HepG2 (cell line): Measurements from ENCODE around the gene CYLD. TPM values are rescaled to one million over a fixed set of nuclear protein-coding genes. Genes with fewer than 3 reads are reported as not detected.

Experiments used
- ATAC-seq: fragments of 200-7000 bp; cut with Tn5 transposase; 3 replicates; pipeline ENCODE4 v1.9.1; 2020; ENCODE audit warnings: mild to moderate bottlenecking, moderate library complexity
- BruUV-seq: library from RNA; stranded (reverse); fragments of 400-500 nt; replicated peaks from 2 replicates; lab custom pipeline; 2021; lab: Mats Ljungman, UMichigan
- CTCF ChIA-PET: fragments of 300-600 bp; formaldehyde crosslinking; extraction: SDS; loops from one replicate; lab custom pipeline; 2021; ENCODE audit warnings: low total read pairs, inconsistent platforms, low intra/inter-chr PET ratio; lab: Yijun Ruan, JAX
- POLR2A ChIA-PET: fragments of 350-600 bp; sonication (Branson Sonifier 250); formaldehyde crosslinking; loops from one replicate; lab custom pipeline; 2020; ENCODE audit warnings: antibody characterized with exemption, inconsistent platforms; lab: Yijun Ruan, JAX
- DNase-seq: peaks from one replicate; pipeline ENCODE4 v3.0.0-alpha.2; 2015; ENCODE audit warnings: low spot score
- FAIRE-seq: peaks from 3 replicates; lab custom pipeline; 2011; peaks lifted over from hg19 to GRCh38; lab: Jason Lieb, UNC
- H2AFZ ChIP-seq: one replicate; pipeline ENCODE4 v1.6.1; 2011; ENCODE audit warnings: low read length, inconsistent platforms
- H3K27ac ChIP-seq: fragments of 300-600 bp; 3 replicates; pipeline ENCODE4 v1.8.0; 2011; ENCODE audit warnings: mixed run types, mild to moderate bottlenecking, mixed read lengths, low read length, inconsistent platforms; ENCODE audit not compliant: insufficient read depth; ENCODE audit errors: extremely low read length
- H3K27me3 ChIP-seq, 2 experiments: fragments of 200-600 bp in 1 of 2; 2 replicates in 1 of 2; 3 replicates in 1 of 2; pipeline versions ENCODE4 v1.6.0 to v1.8.0; 2011; ENCODE audit warnings: low read length in 2 of 2, mild to moderate bottlenecking in 2 of 2, moderate library complexity in 2 of 2, inconsistent platforms in 1 of 2; ENCODE audit not compliant: insufficient read depth in 2 of 2, control insufficient read depth in 1 of 2
- H3K36me3 ChIP-seq, 2 experiments: fragments of 200-600 bp in 1 of 2; replicated peaks in 1 of 2; 2 replicates in 1 of 2; 3 replicates in 1 of 2; pipeline versions ENCODE4 v1.5.1 to v1.8.0; 2011; ENCODE audit warnings: low read length in 2 of 2, inconsistent platforms in 1 of 2; ENCODE audit not compliant: insufficient read depth in 2 of 2, control insufficient read depth in 1 of 2
- H3K4me1 ChIP-seq: 2 replicates; pipeline ENCODE4 v1.5.1; 2012; ENCODE audit warnings: low read length, inconsistent platforms; ENCODE audit not compliant: insufficient read depth
- H3K4me2 ChIP-seq: 2 replicates; pipeline ENCODE4 v1.6.0; 2011; ENCODE audit warnings: low read depth, low read length, inconsistent platforms
- H3K4me3 ChIP-seq, 3 experiments: fragments of 200-600 bp in 1 of 3; sonication (generic), shearing (Covaris generic) in 1 of 3; replicated peaks in 1 of 3; 2 replicates each; pipeline ENCODE4 v1.5.1; 2011 to 2016; ENCODE audit warnings: low read length in 3 of 3, inconsistent platforms in 2 of 3, low read depth in 2 of 3, mild to moderate bottlenecking in 2 of 3, control low read depth in 1 of 3, mixed read lengths in 1 of 3; ENCODE audit not compliant: insufficient read depth in 1 of 3
- H3K79me2 ChIP-seq: one replicate; pipeline ENCODE4 v1.6.1; 2011; ENCODE audit warnings: low read length, inconsistent platforms; ENCODE audit not compliant: insufficient read depth
- H3K9ac ChIP-seq: 2 replicates; pipeline ENCODE4 v1.6.0; 2011; ENCODE audit warnings: mild to moderate bottlenecking, low read depth, low read length, inconsistent platforms; ENCODE audit not compliant: insufficient read depth
- H3K9me3 ChIP-seq: 2 replicates; pipeline ENCODE4 v1.5.1; 2012; ENCODE audit warnings: mild to moderate bottlenecking, low read length
- H4K20me1 ChIP-seq: 2 replicates; pipeline ENCODE4 v1.6.0; 2011; ENCODE audit warnings: inconsistent platforms, mild to moderate bottlenecking, low read length, moderate library complexity; ENCODE audit not compliant: insufficient read depth
- HNF1A ChIP-seq, 2 experiments: sonication (generic) in 1 of 2; formaldehyde crosslinking in 1 of 2; IDR thresholded peaks; 2 replicates each; pipeline versions ENCODE4 v1.4.0 to v1.6.1; 2016 to 2020; ENCODE audit warnings: borderline replicate concordance in 1 of 2, low read depth in 1 of 2, mild to moderate bottlenecking in 1 of 2, missing genetic modification reagents in 1 of 2
- KDM1A ChIP-seq: IDR thresholded peaks from 2 replicates; pipeline ENCODE4 v1.6.1; 2016; ENCODE audit warnings: missing compliant biosample characterization
- NFRKB ChIP-seq: fragments of 450-650 bp; IDR thresholded peaks from 2 replicates; pipeline ENCODE4 v1.6.1; 2017
- PAWR ChIP-seq: sonication (generic); formaldehyde crosslinking; IDR thresholded peaks from 2 replicates; pipeline ENCODE4 v1.4.0; 2020; ENCODE audit warnings: missing genetic modification reagents, mild to moderate bottlenecking, borderline replicate concordance
- POLR2AphosphoS2 ChIP-seq: IDR thresholded peaks from 2 replicates; pipeline ENCODE4 v1.6.1; 2011; ENCODE audit warnings: low read depth, low read length, improper control_type of control experiment
- SETDB1 ChIP-seq: sonication (generic); formaldehyde crosslinking; IDR thresholded peaks from 2 replicates; pipeline ENCODE4 v1.5.1; 2020; ENCODE audit warnings: missing genetic modification reagents, mild to moderate bottlenecking, borderline replicate concordance
- TBX2 ChIP-seq: sonication (generic); formaldehyde crosslinking; IDR thresholded peaks from 2 replicates; pipeline ENCODE4 v1.5.0; 2020; ENCODE audit warnings: missing genetic modification reagents, mild to moderate bottlenecking, borderline replicate concordance
- ZFP1 ChIP-seq: IDR thresholded peaks from 2 replicates; pipeline ENCODE4 v1.6.1; 2016
- ZFP82 ChIP-seq: sonication (generic); formaldehyde crosslinking; IDR thresholded peaks from 2 replicates; pipeline ENCODE4 v1.5.1; 2020; ENCODE audit warnings: mild to moderate bottlenecking, missing genetic modification reagents, borderline replicate concordance
- ZMYM3 ChIP-seq: sonication (generic); formaldehyde crosslinking; IDR thresholded peaks from 2 replicates; pipeline ENCODE4 v1.5.1; 2020; ENCODE audit warnings: mild to moderate bottlenecking, missing genetic modification reagents
- ZNF331 ChIP-seq: sonication (generic); formaldehyde crosslinking; IDR thresholded peaks from 2 replicates; pipeline ENCODE4 v1.4.0; 2020; ENCODE audit warnings: missing genetic modification reagents
- ZNF777 ChIP-seq: sonication (generic); formaldehyde crosslinking; IDR thresholded peaks from 2 replicates; pipeline ENCODE4 v1.4.0; 2020; ENCODE audit warnings: missing genetic modification reagents
- WGBS: methylation state at CpG from one replicate; pipeline ENCODE4 v1.1.6; 2017; ENCODE audit warnings: low lambda C conversion rate; 5-methylcytosine and 5-hydroxymethylcytosine counted together
- in situ Hi-C: cut with HindIII; loops from 2 replicates; pipeline ENCODE4 v1.10.0; 2017; ENCODE audit warnings: low pct_unique_long_range_greater_than_20kb; ENCODE audit not compliant: extremely low pct_ligation_motif_present
- intact Hi-C: fragments of 100-400 bp; cut with micrococcal nuclease; formaldehyde crosslinking; loops from one replicate; pipeline ENCODE4 v1.10.0; 2022; ENCODE audit not compliant: unreplicated experiment
- polyA plus RNA-seq, 8 experiments: library from polyadenylated mRNA; depleted of rRNA in 3 of 8; stranded (reverse) in 7 of 8; unstranded in 1 of 8; fragments of >200 nt; fragmentation: Illumina TruSeq in 4 of 8; extraction: Trizol in 4 of 8; gene quantifications; 2 replicates each; pipeline versions ENCODE4 v1.2.1 to v1.2.3, GENCODE V29; 2011 to 2016; ENCODE audit warnings: low read depth in 4 of 8, missing spikeins in 1 of 8, mixed read lengths in 1 of 8; ENCODE audit not compliant: insufficient read depth in 1 of 8
- total RNA-seq, 5 experiments: library from RNA; depleted of rRNA; stranded (reverse); fragments of >200 nt; fragmentation: Illumina TruSeq; extraction: Trizol; gene quantifications; 2 replicates each; pipeline ENCODE4 v1.2.3, GENCODE V29; 2016; ENCODE audit warnings: low read depth in 1 of 5
- TF ChIP-seq, protein P1 (sequence below): sonication (generic); formaldehyde crosslinking; IDR thresholded peaks from 2 replicates; pipeline ENCODE4 v1.8.0; 2022; ENCODE audit warnings: mild to moderate bottlenecking, missing genetic modification reagents; ENCODE audit not compliant: insufficient replicate concordance
- TF ChIP-seq, protein P2 (sequence below): sonication (generic); formaldehyde crosslinking; IDR thresholded peaks from 2 replicates; pipeline ENCODE4 v1.5.1; 2020; ENCODE audit warnings: missing genetic modification reagents, mild to moderate bottlenecking, borderline replicate concordance
- TF ChIP-seq, protein P3 (sequence below): IDR thresholded peaks from 2 replicates; pipeline ENCODE4 v1.6.1; 2016; ENCODE audit warnings: missing biosample characterization, missing genetic modification reagents, low read depth

The CYLD gene
- total and polyA plus RNA-seq, 2 of the 13 experiments (the other 11 are each of a cell fraction or from before 2014, with no cell fraction given) = 6.1 to 11.4 TPM

DNA sequence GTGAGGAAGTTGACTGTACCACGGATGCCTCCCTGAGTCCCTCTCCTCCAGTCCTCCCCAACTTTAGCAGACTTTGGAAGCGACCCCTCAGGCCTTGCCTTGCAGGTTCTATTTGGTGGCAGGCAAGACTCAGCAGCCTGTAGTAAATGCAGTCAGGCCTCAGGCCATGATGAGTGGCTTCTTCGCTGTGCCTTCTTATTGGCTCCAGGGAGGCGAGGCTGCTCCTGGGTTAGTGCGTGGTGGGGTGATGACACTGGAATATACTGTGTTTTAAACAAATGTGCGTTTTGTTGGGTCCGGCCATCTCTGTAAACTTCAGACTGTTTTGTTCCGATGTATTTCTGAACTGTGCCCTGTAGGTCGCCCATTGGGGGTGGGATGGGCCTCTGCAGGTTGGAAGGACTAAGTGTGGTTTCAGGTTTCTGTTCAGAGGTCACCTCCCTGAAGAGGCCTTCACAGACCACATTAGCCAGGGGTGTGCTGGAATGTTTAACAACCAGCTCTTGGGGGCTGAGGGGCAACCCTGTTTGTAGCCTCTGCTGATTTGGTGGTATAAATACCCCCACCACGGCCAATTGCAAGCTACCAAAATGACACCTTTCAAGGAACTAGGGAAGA, 62.5 kb downstream of the CYLD start:
- Histone ChIP-seq H2AFZ (peak overlapping the region; percentile 18), H3K36me3 (no peaks in the 10 kb centered on the region), H3K4me1 (peaks cover 39% of the 10 kb centered on the region), H4K20me1 (no peaks in the 10 kb centered on the region), H3K9ac (peak overlapping the region; percentile 40), H3K4me3 (peak overlapping the region in 1 of 3 experiments; percentile 41; a peak in 2 of 6 replicates), H3K9me3 (no peaks in the 10 kb centered on the region), H3K27me3 (no peaks in the 10 kb centered on the region), H3K4me2 (peak overlapping the region; percentile 59), H3K79me2 (no peaks in the 10 kb centered on the region), H3K27ac (peak overlapping the region; percentile 82)
- ATAC-seq = peak; percentile 89
- ChIA-PET CTCF (no interaction called here), POLR2A (interaction anchor here (0.9 to 1.0 kb wide), 2 partner anchors 63 to 136 kb away, joined by 3 to 4 read pairs; partner anchors contain the start of gene CYLD)
- BruUV-seq = no TSS peak
- peak; percentile 96 for FAIRE-seq
- intact Hi-C loops (no loop called here), in situ Hi-C loops (no loop called here)
- 26% methylated on average over 10 of the region's 10 CpGs for WGBS
- peak; percentile 82 for DNase-seq
- TF ChIP-seq SETDB1 (CRISPR knock-in tag) (no peak), POLR2AphosphoS2 (no peak), HNF1A (IDR thresholded peaks at IDR 0.05; ENCODE audit: low read depth) (no peak), HNF1A (CRISPR knock-in tag; IDR thresholded peaks at IDR 0.05; ENCODE audit: borderline replicate concordance) (peak; percentile 26; the same call in 1 of the 2 replicates), ZNF331 (CRISPR knock-in tag) (peak; percentile 66; the same call in 1 of the 2 replicates), ZNF777 (CRISPR knock-in tag) (no peak), ZFP1 (0 out of 2 replicates have a peak, but pooled peaks have one; percentile 42), PAWR (CRISPR knock-in tag) (no peak), ZFP82 (no peak), NFRKB (no peak), ZMYM3 (CRISPR knock-in tag) (peak; percentile 89), KDM1A (CRISPR knock-in tag) (peak; percentile 15; the same call in 1 of the 2 replicates), TBX2 (peak; percentile 78)
- TF ChIP-seq, protein P1, sequence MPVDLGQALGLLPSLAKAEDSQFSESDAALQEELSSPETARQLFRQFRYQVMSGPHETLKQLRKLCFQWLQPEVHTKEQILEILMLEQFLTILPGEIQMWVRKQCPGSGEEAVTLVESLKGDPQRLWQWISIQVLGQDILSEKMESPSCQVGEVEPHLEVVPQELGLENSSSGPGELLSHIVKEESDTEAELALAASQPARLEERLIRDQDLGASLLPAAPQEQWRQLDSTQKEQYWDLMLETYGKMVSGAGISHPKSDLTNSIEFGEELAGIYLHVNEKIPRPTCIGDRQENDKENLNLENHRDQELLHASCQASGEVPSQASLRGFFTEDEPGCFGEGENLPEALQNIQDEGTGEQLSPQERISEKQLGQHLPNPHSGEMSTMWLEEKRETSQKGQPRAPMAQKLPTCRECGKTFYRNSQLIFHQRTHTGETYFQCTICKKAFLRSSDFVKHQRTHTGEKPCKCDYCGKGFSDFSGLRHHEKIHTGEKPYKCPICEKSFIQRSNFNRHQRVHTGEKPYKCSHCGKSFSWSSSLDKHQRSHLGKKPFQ (CRISPR knock-in tag) = no peak
- TF ChIP-seq, protein P2, sequence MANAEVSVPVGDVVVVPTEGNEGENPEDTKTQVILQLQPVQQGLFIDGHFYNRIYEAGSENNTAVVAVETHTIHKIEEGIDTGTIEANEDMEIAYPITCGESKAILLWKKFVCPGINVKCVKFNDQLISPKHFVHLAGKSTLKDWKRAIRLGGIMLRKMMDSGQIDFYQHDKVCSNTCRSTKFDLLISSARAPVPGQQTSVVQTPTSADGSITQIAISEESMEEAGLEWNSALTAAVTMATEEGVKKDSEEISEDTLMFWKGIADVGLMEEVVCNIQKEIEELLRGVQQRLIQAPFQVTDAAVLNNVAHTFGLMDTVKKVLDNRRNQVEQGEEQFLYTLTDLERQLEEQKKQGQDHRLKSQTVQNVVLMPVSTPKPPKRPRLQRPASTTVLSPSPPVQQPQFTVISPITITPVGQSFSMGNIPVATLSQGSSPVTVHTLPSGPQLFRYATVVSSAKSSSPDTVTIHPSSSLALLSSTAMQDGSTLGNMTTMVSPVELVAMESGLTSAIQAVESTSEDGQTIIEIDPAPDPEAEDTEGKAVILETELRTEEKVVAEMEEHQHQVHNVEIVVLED (CRISPR knock-in tag) = peak; percentile 20; the same call in 1 of the 2 replicates
- TF ChIP-seq, protein P3, sequence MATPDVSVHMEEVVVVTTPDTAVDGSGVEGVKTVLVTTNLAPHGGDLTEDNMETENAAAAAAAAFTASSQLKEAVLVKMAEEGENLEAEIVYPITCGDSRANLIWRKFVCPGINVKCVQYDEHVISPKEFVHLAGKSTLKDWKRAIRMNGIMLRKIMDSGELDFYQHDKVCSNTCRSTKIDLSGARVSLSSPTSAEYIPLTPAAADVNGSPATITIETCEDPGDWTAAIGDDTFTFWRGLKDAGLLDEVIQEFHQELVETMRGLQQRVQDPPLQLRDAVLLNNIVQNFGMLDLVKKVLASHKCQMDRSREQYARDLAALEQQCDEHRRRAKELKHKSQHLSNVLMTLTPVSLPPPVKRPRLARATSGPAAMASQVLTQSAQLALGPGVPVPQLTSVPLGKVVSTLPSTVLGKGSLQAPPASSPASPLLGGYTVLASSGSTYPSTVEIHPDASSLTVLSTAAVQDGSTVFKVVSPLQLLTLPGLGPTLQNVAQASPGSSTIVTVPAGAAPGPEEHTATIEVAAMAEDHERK = no peak
